NCI-H774 (cell line): ENCODE results near the gene PDE9A.

Source experiments
- DNase-seq: peaks from one replicate; lab custom pipeline; 2025; lab: John Stamatoyannopoulos, UW

Gene PDE9A

DNA sequence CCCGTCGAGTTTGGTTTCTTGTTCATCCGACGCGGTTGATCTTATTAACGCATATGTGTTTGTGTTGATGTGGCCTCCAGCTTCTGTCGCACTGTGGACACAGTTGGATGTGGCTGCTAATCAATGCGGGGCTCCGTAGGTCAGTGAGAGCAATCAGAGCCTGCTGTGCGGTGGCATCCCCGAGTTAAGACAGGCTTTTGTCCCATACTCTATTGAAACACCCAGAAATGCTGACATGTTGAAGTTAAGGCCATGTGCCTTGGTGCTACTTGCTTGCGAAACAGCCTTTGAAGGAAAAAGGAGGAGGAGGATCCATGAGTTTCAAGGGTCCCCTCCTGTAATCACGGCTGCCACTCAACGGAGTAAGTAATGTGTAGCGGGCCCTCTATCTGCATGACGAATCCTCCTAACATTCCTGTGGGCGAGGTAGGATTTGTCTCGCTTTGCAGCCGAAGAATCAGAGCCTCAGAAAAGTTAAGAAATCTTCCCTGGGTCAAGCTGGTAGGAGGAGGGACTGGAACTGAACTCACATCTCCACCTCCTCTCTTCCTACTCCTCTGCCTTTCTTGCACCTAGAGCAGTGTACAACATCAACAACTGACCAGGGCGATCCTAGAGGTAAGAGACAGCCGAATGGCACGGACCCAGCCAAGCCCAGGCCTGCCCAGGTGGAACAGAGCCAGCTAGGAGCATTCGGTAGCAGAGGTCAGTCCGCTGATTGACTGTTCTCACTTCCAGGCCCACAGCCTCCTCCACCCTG, 19.5 kb downstream of the PDE9A start:
- DNase-seq, result no peak

DNA sequence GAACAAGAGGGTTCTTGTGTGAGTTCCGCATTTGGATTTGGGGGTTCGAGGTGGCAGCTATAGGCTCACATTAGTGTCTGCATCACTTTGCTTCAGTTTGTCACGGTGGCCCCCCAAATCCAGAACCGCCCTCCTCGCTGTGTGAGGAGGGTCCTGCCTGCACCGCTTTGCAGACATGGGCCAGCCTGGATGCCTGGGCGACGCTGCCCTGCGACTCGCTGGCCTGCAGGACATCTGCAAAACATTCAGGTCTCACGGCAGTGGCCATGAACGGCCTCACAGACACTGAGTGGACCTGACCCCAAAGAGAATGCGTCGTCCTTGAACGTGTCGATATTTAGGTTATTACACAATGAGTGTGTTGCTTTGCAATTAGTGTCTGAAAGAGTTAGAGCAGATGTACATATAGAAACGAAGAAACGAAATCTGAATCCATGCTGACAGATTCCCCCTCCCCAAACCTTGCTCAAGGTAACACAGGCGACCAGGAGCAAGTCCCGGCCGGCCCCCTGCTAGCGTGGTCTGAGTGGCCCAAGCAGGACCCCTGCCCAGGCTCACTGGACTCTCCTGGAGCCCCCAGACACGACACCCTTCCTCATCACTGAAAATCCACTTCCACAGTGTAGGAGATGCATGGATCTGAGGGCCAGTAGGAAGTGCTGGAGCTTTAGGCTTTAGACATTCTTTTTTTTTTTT, 20.4 kb downstream of the PDE9A start:
- no peak for DNase-seq

DNA sequence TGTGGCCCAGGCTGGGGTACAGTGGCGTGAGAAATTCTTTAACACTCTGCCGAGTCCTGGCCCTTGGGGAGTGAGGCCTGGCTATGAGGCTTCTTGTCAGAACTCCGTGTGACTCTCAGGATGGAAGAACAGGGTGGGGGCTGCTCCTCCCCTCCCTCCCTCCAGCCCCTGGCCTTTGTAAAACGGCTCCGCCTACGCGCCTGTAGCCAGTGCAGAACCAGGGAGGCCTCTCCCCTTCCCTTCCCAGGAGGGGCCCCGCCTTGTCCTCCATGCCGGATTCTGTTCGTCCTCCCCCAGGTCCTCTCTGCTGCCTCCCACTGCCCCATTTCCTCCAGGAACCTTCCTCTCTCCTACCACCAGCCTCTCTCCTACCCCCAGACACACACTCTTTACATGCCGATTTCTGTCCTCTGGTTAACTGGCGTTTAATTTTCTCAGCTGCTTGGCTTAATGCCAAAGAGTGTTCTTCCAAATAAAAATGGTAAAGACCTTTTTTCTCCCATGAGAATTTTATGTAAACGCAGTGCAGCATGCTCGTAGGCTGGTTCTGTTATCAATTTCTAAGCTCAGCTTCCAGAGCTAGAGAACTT, 21.0 kb downstream of the PDE9A start:
- DNase-seq, result no peak

DNA sequence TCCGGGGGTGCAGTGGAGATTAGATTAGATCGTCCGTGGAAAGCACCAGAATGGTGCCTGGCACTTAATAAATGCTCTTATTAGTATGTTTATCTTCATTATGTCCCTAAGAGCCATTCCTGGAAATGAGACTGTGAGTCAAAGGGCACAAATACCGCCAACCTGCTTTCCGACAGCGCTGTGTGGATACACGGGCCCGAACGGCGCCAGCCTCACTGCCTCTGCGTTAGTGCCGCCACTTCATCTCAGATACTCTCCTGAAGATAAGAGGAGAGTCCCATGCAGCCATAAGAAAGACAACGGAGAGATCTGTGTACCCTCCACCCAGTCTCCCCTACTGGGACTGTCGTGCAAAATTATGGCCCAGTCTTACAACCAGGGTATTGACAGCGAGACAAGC, 22.0 kb downstream of the PDE9A start:
- no peak for DNase-seq

DNA sequence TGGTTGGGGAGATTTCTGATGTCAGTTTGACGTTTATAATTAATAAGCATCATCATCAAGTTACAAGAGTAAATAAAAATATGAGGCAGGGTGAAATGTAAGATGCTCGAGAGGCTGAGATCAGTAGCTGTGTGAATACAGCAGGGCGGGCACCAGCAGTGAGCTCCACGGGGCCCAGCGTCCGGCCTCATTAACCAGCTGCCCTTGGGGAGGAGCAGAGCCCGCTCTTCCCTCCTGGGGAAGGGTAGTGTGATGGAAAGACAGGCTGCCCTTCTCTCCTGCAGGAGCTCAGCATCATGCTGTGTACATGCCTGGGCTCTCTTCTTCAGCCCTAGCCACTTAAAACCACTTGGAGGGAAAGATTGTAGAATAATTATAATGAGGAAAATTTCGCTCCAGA, 23.4 kb downstream of the PDE9A start:
- no peak for DNase-seq

DNA sequence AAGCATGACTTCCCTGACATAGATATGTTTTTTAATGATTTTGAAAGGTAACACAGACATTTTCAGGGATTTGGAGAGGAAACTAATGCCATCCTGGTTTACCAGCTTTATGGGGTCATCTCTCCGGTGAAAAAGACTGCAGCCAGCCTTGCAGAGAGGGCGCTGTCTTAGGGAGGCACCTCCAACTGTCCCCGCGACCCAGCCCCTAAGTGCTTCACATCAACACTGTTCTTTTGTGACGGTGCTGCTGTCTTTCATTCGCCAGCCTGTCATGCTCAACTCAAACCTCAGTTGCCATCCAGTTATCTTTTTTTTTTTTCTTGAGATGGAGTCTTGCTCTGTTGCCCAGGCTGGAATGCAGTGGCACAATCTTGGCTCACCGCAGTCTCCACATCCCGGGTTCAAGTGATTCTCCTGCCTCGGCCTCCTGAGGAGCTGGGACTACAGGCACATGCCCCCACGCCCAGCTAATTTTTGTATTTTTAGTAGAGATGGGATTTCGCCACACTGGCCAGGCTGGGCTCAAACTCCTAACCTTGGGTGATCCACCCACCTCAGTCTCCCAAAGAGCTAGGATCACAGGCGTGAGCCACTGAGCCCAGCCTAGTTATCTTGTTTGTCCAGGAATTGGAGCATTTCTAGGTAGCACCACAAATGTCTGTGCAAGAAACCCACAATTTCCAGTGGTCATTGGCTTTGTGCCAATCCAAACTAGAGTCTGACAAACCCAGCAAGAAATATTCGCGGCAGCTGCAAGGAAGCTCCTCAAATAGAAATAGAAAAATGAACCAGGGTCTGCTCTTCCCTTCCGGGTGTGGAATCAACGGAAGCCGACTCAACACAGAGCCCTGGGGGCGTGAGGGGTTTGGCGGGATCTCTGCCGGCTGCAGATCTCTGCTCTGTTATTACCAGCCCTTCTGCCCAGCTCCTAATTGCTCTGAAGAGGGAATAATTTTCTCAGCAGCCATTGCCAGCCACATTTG, 24.2 kb downstream of the PDE9A start:
- no peak for DNase-seq

DNA sequence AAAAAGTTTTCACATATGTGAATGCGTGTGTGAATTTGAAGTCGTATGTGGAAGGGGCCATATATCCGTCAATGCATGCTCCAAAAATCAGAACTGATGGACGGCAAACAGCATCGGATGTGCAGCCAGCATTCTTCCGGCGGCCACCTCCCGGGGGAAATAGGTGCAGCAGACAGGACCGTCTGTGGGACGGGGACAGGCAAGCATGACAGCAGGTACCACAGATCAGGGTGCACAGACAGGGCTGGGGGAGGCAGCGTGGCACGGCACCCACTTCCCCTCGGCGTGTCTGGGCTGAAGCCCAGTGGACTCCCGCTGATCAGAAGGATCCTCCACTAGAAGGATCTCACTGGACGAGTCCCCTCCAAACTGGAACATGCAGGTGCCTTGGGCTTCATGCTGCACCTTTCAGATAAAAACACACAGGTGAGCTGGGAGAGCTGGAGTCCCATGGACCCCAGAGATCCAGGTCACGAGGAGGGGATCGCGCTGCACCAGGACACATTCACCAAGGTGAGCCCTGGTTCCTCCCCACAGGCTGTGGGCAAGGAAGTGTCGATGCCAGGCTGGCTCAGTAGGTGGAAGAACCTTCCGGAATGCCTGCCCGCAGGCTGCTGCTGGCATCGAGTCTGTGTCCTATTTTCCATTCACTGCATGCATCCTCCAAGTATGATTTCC, 25.3 kb downstream of the PDE9A start:
- DNase-seq, result no peak

DNA sequence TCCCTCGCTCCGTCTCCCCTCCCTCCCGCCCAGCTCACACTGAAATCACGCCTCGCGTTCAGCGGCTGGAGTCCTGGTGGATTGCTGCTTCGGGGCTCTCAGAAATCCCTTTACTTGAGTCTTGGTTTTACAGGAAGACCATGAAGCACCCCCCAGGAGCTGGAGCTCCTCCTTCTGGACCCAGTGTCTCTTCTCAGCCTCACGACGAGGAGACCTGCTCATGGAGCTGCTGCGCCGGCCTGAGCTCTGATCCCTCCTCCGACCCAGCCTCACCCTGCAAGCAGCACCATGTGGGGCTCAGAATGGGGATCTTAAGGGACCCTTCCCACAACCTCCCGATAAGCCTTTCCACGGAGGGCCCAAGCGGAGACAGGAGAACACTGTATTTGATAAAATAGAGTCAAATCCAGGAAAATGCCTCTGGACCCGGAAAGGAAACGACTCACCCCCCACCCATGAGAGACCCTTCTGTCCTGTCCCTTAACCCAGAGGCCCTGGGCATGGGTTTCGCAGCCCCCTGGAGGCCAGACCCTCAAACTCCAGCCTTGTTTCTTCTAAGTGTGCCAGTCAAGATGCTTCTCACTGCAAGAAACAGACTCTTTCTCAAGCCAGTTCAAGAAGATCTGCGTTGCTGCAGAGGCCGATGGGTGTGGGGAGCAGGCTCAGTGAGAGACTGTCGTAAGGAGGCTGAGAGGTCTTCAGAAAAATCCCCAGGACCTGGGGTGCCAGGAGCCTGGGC, 26.1 kb downstream of the PDE9A start:
- no peak for DNase-seq

DNA sequence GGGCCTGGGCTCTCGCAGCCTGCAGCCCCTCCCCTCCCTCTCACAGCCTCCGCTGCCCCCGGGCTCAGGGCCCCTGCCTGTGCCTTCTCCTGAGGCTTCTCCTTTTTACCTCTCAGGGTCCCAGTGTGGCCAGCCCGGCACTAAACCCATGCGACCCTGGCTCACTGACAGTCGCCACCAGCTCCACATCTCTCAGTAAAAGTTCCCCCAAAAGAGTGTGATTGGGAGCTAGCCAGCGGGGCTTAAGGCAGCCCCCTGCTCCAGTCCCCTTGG, 26.6 kb downstream of the PDE9A start:
- no peak for DNase-seq

DNA sequence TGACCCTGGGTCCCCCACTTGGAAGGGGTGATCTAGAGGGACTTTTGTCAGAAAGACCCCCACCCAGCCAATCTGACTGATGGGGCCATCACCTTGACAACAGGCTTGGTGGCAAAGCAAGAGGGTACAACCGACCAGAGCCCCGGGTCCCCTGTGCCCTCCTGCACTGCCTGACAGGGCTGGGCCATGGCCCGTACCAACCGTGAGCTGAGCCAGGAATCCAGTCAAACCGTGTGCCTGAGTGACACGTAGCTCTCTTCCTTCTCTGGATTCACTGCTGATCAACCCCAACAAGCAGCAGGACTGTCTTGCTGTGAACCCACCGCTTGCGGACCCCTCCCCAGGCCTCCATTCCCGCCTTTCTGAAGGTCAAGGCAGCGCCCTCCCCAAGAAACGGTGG, 27.0 kb downstream of the PDE9A start:
- DNase-seq, result no peak

DNA sequence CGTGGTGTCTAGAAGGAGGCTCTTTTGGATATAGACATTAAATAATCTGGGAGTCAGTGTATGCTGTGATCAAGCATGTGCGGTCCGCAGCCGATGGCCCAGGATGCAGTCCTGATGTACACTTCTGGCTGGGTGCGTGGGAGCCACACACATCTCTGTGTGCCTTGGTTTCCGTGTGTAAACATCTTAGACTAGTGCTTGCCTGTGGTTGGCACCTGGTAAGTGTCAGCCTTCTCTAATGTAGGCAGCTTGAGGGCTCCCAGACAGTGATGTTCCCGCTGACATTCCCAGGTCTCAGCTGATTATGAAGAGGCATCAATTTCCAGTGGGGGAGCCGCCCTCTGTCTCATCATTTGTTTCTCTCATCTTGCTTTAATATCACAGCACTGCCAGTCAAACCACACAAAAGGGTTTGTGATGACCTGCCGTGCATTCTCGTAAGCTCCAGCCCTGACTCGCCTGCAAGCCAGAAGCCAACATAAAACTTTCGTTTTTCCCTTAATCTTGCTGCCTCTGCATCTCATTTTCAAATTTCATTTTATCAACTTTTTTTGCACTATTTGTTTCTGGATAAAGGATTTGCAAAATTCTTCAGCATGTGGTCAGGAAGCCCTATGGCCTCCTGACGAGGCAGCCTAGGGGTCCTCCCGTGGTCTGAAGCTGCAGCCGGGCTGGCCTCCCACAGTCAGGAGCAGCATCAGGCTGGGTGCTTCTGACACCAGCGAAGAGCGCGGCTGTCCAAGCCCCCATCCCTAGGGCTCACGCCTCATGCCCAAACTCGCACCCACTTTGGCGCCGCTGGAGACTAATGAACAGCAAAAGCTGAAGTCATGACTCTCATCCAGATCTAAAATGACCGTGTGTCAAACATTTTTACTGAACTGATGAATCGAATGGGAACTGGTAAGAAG, 28.1 kb downstream of the PDE9A start:
- no peak for DNase-seq

DNA sequence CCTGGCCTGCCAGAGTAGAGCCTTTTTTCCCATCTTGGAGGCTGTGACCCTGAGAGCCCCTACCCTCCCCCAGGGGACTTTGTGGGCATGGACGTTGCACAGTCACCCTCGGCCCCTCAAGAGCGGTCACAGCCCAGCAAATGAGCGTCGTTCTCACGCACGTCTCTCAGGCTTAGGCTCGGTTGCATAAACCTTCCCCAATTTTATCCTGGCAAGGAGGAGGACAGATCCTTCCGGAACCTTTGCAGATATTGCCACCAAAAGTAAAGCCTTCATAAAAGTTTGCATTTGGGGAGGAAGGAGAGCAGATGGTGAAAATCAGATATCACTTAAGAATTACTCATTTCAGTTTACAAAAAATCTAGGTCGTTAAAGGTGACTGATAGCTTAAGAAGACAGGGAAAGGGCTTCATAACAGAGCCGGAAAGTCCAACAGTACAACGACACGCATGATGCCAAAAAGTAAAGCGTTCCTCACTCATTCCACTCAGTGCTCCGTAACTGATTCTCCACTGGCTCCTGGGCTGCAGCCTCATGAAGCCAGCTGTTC, 29.3 kb downstream of the PDE9A start:
- no peak for DNase-seq

DNA sequence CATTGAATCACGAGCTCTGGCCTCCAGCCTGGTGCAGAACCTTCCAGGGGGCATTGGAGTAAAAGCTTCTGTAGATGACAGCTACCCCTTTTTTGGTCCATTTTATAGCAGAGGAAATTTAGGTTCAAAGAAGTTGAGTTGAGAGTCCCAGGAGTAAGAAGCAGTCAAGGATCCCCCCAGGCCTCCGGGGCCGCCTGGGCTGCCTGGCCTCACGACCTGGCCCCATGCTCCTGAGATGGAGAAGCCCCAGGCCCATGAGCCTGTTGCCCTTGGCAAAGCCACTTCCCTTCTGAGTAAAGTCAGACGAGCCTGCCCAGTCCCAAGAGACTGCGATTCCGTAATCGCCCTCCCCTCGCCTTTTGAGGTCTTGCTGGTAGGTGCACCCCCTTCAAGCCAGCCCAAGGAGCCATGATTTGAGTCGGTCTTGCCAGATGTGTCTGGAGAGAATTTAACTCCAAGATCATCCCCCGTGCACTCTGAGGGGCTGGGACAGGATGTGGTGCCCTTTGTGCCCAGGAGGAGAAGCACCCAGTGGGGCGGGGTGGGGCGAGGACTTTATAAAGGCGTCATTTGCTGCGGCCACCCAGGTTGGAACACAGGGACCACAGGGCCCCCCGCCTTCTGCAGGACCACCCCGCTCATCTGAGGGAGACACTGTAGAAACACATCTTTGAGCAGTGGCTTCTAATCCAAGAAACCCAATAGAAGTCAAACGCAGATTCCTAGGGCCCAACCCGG, 30.1 kb downstream of the PDE9A start:
- no peak for DNase-seq

DNA sequence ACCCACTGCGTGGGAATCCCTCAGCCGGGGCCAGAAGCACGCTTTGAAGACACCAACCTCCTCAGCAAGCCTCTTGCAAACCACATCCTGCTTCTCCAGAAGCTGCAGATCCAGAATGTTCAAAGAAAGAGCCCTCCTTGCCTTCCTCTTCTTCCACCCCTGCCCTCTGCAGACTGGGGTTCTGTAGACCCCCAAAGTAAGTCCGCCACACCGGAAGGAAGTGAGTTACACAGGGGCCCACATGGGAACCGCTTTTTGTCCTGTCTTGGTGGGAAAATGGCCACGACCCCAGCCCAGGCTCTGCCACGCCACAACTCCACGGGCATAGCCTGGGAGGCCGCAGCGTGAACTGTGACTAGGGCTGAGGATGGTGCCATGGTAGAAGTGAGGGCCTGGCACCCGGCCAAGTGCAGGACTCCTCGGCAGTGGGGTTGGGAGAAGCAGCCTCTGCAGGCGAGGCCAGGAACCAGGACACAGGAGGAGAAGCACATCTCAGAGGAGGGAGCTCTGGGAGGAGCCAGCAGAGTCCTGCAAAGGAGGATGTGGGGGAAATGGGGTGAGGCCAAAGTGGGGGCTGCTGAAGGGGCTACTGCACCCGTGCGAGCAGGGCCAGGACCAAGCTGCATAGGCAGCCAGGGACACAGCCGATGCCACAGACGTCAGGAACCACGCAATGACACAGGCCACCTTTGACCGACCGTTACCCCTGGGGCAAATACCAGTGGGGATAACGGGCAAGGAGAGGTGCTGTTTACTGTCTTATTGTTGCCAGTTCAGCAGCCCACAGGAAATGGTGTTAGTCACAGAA, 30.9 kb downstream of the PDE9A start:
- no peak for DNase-seq

DNA sequence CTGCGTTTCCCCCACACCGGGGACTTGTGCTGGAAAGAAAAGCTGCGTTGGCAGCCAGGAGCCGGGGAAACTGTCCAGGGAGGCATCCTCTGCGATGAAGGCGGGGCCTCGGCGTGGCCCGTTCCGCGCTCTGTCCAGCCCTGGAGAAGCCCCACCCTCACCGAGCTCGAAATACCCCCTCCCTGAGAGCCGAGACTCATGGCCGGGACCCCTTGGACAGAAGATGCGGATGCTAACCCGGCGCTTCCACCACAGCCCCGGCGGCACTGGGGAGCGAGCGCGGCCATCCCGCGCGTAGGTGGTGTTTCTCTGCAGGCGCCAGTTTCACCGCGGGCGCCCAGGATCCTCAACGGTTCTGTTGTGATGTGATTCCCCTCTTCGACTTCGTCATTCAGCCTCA, 31.6 kb downstream of the PDE9A start:
- no peak for DNase-seq

DNA sequence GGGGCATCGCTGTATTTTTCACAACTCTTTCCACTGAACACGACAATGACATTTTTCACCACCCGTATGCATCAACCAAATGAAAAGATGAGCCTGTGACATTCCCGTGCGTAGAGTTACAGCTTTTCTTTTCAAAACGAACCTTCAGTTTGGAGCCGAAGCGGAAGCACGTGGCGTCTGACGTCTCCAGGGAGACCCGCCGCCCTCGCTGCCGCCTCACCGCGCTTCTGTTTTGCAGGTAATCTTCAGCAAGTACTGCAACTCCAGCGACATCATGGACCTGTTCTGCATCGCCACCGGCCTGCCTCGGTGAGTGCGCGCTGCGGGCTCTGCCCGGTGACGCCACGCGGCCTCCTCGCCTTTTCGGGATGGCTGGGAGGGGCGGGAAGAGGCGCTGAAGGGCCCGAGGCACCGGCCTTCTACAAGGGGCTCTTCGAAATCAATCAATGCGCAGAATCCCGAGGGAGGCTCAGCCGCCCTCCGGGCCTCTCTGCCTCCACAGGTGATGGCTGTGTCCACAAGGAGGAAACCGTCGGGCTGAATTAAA, 32.6 kb downstream of the PDE9A start:
- no peak for DNase-seq

DNA sequence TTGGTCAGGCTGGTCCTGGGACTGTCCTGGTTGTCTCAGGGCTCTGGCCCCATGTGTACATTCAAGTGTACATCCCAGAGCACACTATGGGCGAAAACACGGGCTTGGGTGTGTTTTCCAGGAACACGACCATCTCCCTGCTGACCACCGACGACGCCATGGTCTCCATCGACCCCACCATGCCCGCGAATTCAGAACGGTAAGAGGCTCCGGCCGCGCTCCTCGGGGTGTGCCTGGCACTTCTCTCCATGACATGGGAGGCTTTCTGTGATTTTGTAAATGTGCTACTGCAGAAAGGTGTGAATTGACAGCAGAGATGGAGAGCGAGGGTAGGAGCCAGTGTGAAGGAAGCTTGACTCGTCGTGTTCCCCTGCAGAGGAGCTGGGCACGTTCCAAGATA, 34.4 kb downstream of the PDE9A start:
- no peak for DNase-seq
